Fibroblast of skin of abdomen (primary cell): Measurements from ENCODE around the gene TBXAS1.

Experiments
- DNase-seq: peaks from one replicate; pipeline ENCODE4 v3.0.0-alpha.2; 2013

Gene TBXAS1

DNA sequence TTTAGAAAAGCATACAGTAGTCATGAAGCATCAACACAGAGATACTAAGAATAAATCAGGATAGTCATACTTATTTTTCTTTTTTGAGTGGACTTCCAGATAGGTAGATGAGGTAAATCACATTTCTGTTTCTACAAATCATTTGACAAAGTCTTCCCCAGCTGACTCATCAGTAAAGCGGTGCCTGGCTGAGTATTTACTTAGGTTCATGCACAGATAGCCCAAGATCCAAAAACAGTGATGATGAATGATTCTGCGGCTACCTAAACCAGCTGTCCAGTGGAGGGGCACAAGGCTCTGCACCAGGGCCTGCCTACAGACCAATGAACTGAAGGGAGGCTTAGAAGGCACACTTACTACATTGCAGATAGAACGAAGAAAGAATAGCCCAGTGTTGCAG lies 120.6 kb downstream of the TBXAS1 start:
- no peak for DNase-seq

GRCh38 chr7:139950881-139951525 lies 121.9 kb downstream of the TBXAS1 start:
- DNase-seq, result no peak

DNA sequence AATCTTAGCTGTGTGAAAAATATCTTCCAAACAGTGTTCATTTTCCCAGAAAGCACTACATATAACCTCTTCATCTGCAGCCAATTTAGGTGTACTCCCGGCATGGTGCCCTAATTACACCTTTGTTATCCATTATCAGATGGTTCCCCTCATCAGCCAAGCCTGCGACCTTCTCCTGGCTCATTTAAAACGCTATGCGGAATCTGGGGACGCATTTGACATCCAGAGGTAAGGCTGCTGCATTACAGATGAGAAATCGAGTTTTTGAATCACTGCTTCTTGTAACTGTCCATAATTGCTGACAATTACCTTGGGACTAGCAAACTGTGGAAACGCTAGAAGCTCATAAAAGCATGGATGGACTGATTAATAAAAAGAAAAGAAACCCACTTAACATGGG lies 124.2 kb downstream of the TBXAS1 start:
- DNase-seq, result no peak

GRCh38 chr7:139955109-139955820 lies 126.2 kb downstream of the TBXAS1 start:
- no peak for DNase-seq

DNA sequence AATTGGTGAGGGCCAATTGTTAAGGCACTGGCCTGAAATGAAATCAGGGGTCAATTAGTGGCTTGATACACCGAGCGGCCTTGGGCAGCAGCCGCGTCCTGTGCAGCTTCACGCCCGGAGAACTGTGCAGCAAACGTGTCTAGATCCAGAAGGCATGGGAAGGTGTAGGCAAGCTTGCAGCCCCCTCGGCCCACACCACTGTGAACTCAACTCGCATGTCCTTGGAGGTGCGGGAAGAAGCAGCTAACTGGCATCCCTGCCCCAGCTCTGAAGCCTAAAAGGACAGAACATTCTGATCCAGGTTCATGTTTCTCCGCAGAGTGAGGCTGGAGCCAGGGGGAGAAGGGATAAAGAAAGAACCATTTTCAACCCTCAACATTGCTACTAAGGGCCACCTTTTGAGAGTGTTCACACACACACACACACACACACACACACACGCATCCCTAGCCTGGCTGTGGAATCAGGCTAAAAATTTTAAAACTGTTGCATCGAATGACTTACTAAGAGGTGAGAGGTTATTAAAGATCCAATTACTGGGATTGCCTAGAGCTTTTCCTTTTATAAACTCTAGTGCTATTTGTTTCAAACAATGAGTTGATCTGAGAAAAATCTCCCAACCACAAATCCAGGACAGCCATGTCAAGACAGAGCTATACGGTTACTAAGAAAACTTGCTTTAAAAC lies 129.7 kb downstream of the TBXAS1 start:
- peak; percentile 34 for DNase-seq

GRCh38 chr7:139959285-139959628 lies 130.2 kb downstream of the TBXAS1 start:
- no peak for DNase-seq

DNA sequence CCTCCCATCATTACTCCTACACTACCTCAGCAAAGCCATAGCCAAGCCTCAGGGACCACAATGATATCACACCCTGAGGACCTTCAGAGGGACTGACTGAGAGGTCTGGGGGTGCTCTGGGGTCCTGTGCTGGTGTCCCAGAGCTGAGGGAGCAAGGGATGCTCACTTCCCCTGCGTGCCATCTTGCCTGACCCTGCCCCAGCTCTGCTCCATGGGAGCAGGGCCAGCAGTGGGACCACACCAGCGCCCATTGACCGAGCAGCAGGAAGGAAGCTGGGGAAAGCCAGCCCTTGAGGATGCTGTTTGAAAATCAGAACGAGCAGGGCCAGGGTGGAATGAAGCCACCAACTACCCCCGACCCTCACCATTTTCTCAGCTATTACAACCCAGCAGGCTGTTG lies 130.7 kb downstream of the TBXAS1 start:
- no peak for DNase-seq

DNA sequence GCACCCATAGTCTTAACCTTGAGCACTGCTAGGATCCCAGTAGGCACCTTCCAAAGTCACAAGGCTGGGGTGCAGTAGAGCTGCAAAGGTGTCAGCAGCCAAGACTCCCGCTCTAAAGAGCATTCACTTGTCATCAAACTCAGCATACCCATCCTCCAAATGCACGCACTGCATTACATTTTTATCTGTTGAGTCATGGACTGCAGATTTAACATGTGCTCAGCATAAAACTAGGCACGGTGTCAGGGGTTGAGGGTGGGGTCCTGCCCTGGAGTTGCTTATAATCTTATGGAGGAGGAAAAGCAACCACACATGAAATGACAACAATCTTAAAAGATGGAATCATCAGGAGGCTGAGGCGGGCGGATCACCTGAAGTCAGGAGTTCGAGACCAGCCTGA lies 131.1 kb downstream of the TBXAS1 start:
- DNase-seq, result peak; percentile 39

GRCh38 chr7:139965942-139966628 lies 137.0 kb downstream of the TBXAS1 start:
- no peak for DNase-seq

DNA sequence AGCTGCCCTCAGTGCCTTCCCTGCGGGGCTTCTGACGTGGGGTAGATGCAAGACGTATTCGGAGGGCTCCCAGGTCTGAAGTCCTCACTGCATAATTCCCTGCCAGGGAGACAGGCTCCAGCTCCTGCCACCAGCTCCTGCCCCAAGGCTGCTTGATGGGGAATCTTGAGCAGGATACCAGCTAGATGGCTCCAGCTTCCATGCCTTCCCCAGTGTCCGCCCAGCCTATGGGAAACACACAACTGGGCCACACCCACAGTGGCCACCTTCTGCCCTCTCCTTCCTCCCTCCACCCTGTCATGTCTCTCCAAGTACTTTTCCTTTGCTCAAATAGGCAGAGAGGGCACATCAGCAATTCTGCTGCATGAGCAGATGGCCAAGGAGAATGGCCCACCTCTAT lies 137.9 kb downstream of the TBXAS1 start:
- no peak for DNase-seq

- DNase-seq, result no peak
These were observed 139.9 kb downstream of the TBXAS1 start for GRCh38 chr7:139968931-139969330.

GRCh38 chr7:139972029-139972428 lies 143.0 kb downstream of the TBXAS1 start:
- DNase-seq, result no peak

GRCh38 chr7:139973101-139974050 lies 144.3 kb downstream of the TBXAS1 start:
- no peak for DNase-seq

GRCh38 chr7:139974179-139974811 lies 145.2 kb downstream of the TBXAS1 start:
- DNase-seq, result no peak

- no peak for DNase-seq
These were observed 147.2 kb downstream of the TBXAS1 start for GRCh38 chr7:139976055-139976837.

DNA sequence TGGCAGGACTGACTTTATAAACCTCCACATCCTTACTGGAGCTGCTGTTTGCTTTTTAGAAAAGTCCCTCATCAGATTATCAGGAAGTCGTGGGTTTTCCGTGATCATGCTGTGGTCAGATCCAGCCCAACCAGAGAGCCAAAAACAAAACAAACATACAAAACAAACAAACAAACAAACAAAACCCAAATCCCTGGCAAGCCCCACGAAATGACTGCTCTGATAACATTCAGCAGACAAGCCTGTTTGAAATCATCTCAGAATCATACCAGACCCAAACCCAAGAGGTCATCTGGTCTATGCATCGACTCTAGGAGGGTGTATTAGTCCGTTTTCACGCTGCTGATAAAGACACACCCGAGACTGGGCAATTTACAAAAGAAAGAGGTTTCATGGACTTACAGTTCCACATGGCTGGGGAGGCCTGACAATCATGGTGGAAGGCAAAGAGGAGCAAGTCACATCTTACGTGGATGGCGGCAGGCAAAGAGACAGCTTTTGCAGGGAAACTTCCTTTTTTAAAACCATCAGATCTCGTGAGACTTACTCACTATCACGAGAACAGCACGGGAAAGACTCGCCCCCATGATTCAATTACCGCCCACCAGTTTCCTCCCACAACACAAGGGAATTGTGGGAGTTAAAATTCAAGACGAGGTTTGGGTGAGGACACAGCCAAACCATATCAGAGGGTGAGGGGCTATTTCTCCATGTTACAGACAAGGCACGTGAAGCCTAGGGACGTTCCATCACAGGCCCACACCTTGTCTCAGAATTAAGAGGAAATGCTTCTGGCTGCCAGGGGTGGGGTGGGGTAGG lies 148.0 kb downstream of the TBXAS1 start:
- DNase-seq, result no peak

GRCh38 chr7:139981511-139981895 lies 152.4 kb downstream of the TBXAS1 start:
- no peak for DNase-seq

DNA sequence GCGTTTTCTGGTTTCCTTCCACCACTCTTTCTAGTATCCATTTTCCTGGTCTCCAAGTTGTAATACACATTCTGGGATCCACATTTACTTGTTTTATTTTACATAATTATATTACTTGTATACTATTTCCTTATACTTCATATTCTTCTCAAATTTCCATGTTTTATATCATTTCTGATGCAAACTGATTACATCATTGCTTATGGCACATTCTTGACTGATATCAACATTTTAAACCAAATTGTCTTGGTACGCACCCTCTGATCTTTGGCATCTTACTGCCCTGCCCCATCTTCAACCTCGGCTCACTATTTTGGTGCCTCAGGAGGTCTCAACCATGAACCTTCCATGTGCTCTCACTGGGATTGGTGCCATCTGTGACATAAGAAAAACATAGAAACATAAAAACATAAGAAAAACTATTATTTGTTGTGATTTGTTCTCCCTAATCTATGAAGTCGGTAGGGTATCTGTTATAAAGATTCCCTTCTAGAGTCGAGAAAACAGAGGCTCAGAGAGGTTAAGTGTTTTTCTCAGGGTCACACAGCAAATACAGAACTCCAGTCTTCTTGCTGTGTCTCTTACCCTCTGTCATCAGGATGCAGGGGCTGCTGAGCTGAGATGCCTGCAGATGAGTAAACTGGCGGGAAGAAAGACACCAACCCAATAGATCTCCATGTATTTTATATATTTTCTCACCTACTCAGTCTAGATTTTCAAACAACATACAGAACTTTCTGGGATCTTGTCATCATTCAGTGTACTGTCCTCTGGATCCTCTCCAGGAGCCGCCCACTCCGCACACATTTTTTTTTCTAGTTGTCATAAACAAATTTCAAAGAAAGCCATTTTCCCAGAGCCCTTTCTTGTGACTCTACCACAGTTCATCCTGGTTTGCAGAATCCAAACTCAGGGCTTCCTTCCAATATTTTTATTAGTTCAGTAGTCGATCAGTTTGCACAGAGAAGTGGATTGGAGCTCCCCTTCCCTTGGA lies 154.2 kb downstream of the TBXAS1 start:
- DNase-seq, result no peak
